Smooth muscle cell (in vitro differentiated cells): Measurements from ENCODE around the gene STX18. TPM values are rescaled to one million over a fixed set of nuclear protein-coding genes. Genes with fewer than 3 reads are reported as not detected.

Experiments
- DNase-seq: peaks from one replicate; lab custom pipeline; 2025; ENCODE audit not compliant: unreplicated experiment; lab: John Stamatoyannopoulos, UW
- H2AFZ ChIP-seq: fragments of 200-600 bp; sonication (generic); 2 replicates; pipeline ENCODE4 v1.6.0; 2016; ENCODE audit warnings: antibody characterized with exemption, low read depth, mild to moderate bottlenecking
- H3F3A ChIP-seq: fragments of 200-600 bp; sonication (generic); 2 replicates; pipeline ENCODE4 v1.6.0; 2017; ENCODE audit warnings: antibody characterized with exemption, low read depth
- H3K27ac ChIP-seq: fragments of 200-600 bp; sonication (generic); 2 replicates; pipeline ENCODE4 v1.5.1; 2016; ENCODE audit warnings: low read depth, mild to moderate bottlenecking
- H3K27me3 ChIP-seq: fragments of 200-600 bp; sonication (generic); 2 replicates; pipeline ENCODE4 v1.6.1; 2016; ENCODE audit warnings: low read depth, mild to moderate bottlenecking
- H3K36me3 ChIP-seq: fragments of 200-600 bp; sonication (generic); 2 replicates; pipeline ENCODE4 v1.5.1; 2016; ENCODE audit warnings: low read depth
- H3K4me1 ChIP-seq: fragments of 200-600 bp; sonication (generic); 2 replicates; pipeline ENCODE4 v1.5.1; 2016; ENCODE audit warnings: low read depth
- H3K4me2 ChIP-seq: fragments of 200-600 bp; sonication (generic); 2 replicates; pipeline ENCODE4 v1.6.0; 2016; ENCODE audit warnings: mild to moderate bottlenecking
- H3K4me3 ChIP-seq: fragments of 200-600 bp; sonication (generic); 2 replicates; pipeline ENCODE4 v1.5.1; 2016; ENCODE audit warnings: mild to moderate bottlenecking
- H3K79me2 ChIP-seq: fragments of 200-600 bp; sonication (generic); 2 replicates; pipeline ENCODE4 v1.6.0; 2016; ENCODE audit warnings: low read depth, mild to moderate bottlenecking
- H3K9ac ChIP-seq: fragments of 200-600 bp; sonication (generic); 2 replicates; pipeline ENCODE4 v1.6.0; 2016; ENCODE audit warnings: low read depth
- H3K9me3 ChIP-seq: fragments of 200-600 bp; sonication (generic); replicated peaks from 2 replicates; pipeline ENCODE4 v1.5.1; 2016; ENCODE audit warnings: low read depth
- H4K20me1 ChIP-seq: fragments of 200-600 bp; sonication (generic); 2 replicates; pipeline ENCODE4 v1.6.0; 2016; ENCODE audit warnings: low read depth
- WGBS: methylation state at CpG from one replicate; pipeline ENCODE4 v1.1.7; 2016; ENCODE audit warnings: low lambda C conversion rate; 5-methylcytosine and 5-hydroxymethylcytosine counted together
- polyA plus RNA-seq: library from polyadenylated mRNA; unstranded; fragments of >200 nt; fragmentation: Nextera tagmentation; extraction: Ambion mirVana; gene quantifications from 2 replicates; pipeline ENCODE4 v1.2.1, GENCODE V29; 2016
- total RNA-seq: library from RNA; depleted of rRNA; stranded (reverse); fragments of >200 nt; gene quantifications from 2 replicates; pipeline ENCODE4 v1.2.3, GENCODE V29; 2014
- TF ChIP-seq, protein P1 (sequence below): fragments of 200-600 bp; sonication (generic); IDR thresholded peaks from 2 replicates; pipeline ENCODE4 v1.5.1; 2017; ENCODE audit warnings: borderline replicate concordance, mild to moderate bottlenecking, antibody characterized with exemption; ENCODE audit not compliant: insufficient read depth, poor library complexity, severe bottlenecking

The STX18 gene
- total and polyA plus RNA-seq, 2 experiments from 2014 or later, result 17.7 to 23.3 TPM

DNA sequence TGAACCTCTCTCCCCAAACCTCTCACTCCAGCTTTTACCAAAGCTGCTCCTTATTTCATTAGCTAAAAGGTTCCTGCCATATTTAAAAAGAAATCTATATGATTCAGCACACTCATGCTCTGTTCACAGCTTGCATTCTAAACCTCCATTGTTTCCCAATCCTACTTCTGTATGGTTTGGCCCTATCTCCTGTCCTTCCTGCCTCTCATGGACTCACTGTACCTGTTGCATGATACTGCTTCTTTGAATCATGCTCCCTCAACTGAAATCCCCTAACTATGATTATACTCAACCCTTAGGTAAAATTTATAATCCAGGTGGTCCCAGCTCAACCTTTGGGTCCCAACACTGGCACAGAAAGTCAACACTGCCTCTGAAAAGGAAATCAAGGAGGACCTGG is 6.3 kb downstream of the STX18 start:
- Histone ChIP-seq H2AFZ (no peak overlapping the region), H3K9me3 (no peaks in the 10 kb centered on the region), H3K4me2 (no peak overlapping the region), H3F3A (no peaks in the 10 kb centered on the region), H3K79me2 (peaks cover 89% of the 10 kb centered on the region), H3K36me3 (no peaks in the 10 kb centered on the region), H3K4me3 (no peak overlapping the region), H4K20me1 (peaks cover 96% of the 10 kb centered on the region), H3K9ac (no peak overlapping the region), H3K4me1 (peaks cover 3% of the 10 kb centered on the region), H3K27ac (no peak overlapping the region), H3K27me3 (no peaks in the 10 kb centered on the region)
- TF ChIP-seq, protein P1, sequence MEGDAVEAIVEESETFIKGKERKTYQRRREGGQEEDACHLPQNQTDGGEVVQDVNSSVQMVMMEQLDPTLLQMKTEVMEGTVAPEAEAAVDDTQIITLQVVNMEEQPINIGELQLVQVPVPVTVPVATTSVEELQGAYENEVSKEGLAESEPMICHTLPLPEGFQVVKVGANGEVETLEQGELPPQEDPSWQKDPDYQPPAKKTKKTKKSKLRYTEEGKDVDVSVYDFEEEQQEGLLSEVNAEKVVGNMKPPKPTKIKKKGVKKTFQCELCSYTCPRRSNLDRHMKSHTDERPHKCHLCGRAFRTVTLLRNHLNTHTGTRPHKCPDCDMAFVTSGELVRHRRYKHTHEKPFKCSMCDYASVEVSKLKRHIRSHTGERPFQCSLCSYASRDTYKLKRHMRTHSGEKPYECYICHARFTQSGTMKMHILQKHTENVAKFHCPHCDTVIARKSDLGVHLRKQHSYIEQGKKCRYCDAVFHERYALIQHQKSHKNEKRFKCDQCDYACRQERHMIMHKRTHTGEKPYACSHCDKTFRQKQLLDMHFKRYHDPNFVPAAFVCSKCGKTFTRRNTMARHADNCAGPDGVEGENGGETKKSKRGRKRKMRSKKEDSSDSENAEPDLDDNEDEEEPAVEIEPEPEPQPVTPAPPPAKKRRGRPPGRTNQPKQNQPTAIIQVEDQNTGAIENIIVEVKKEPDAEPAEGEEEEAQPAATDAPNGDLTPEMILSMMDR, result no peak
- DNase-seq, result no peak

DNA sequence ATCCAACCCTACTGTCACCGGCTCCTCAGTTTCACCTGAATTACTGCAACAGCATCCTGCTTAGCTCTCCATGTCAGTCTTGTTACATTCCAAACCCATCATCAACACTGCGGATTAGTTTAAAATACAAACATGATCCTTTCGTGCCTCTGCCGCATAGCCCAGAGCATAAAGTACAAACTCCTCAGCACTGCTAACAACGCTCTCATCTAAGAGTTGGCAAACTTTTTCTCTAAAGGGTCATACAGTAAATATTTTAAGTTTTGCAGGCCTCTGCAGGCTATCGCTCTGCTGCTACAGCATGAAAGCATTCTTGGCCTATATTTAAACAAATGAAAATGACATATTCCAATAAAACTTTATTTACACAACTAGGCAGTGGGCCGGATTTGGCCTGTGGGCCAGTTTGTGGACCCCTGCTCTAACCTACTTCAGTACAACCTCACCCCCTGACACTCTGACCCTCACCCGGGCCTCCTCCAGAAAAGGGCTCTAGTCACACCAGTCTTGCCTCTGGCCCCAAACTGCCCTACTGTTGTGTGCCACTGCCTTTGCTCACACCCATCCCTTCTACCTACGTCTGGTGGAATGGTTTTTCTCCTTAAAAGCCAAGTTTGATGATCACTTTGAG is 7.2 kb downstream of the STX18 start:
- Histone ChIP-seq H3K4me3 (no peak overlapping the region), H2AFZ (no peak overlapping the region), H3K36me3 (no peaks in the 10 kb centered on the region), H3K9me3 (no peaks in the 10 kb centered on the region), H3K4me1 (no peaks in the 10 kb centered on the region), H3K27ac (no peak overlapping the region), H3F3A (no peaks in the 10 kb centered on the region), H3K4me2 (no peak overlapping the region), H3K79me2 (peaks cover 87% of the 10 kb centered on the region), H3K9ac (no peak overlapping the region), H4K20me1 (peaks cover 100% of the 10 kb centered on the region), H3K27me3 (no peaks in the 10 kb centered on the region)
- no peak for DNase-seq
- WGBS, result 97% methylated on average over 9 of the region's 9 CpGs
- TF ChIP-seq, protein P1, result no peak

DNA sequence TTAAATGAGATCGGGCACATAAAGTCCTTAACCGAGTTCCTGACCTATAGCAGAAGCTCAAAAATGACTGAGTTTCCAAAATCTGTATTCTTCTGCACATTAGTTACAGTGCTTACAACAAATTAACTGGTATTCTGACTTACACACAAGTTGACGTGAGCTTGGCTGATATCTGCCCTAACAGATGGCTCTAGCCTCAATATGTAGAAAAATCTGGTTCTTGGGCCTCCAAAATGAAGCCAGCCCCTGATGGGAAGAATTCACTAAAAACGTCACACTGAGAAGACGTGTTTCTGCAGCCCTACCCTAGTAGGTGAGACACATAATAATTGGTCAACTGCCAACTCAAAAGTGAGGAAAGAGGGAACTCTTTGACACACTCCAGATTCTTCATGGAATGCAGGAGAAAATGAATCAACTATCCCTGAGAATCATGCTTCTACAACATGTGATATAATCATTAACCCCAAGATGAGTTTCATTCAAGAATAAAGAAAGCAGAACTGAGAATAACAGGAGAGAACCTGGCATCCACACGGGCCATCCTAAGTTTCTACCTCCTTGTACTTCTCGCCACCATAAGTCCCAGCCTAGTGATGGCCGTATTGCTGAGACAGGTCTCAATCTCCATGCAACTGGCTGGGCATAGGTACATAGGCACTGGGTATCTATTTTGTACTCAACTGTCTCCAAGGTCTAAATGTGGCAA is 8.2 kb downstream of the STX18 start:
- no peaks in the 10 kb centered on the region for H3K27me3 ChIP-seq
- H3K36me3 ChIP-seq, result no peaks in the 10 kb centered on the region
- peaks cover 79% of the 10 kb centered on the region for H3K79me2 ChIP-seq
- H3K4me2 ChIP-seq, result no peak overlapping the region
- H2AFZ ChIP-seq, result no peak overlapping the region
- H3K27ac ChIP-seq, result no peak overlapping the region
- no peaks in the 10 kb centered on the region for H3K4me1 ChIP-seq
- no peaks in the 10 kb centered on the region for H3K9me3 ChIP-seq
- TF ChIP-seq, protein P1, result no peak
- no peaks in the 10 kb centered on the region for H3F3A ChIP-seq
- no peak overlapping the region for H3K9ac ChIP-seq
- DNase-seq, result no peak
- WGBS, result 94% methylated on average over 8 of the region's 8 CpGs
- peaks cover 100% of the 10 kb centered on the region for H4K20me1 ChIP-seq
- no peak overlapping the region for H3K4me3 ChIP-seq
